Lung (tissue), 12 donors: ENCODE results near the gene BMP2K. TPM values are rescaled to one million over a fixed set of nuclear protein-coding genes. Genes with fewer than 3 reads are reported as not detected.
"Not testable (repeated sequence)": the region's sequence is repeated elsewhere in the genome, so short reads cannot be mapped to it uniquely, and the experiment has no call there.

Source experiments
- ATAC-seq: fragments of 200-7000 bp; cut with Tn5 transposase; one replicate; pipeline ENCODE4 v1.9.1; 2020; ENCODE audit warnings: moderate number of reproducible peaks; ENCODE audit not compliant: insufficient read depth, low FRiP score
- DNase-seq, 3 donors: peaks; one replicate each; pipeline ENCODE4 v3.0.0-alpha.2; 2013 to 2017
- H3K27ac ChIP-seq, 2 donors: one replicate each; pipeline ENCODE4 v1.5.1; 2013; ENCODE audit warnings: mild to moderate bottlenecking in 2 of 2, moderate library complexity in 2 of 2, control low read depth in 1 of 2, inconsistent platforms in 1 of 2, low read depth in 1 of 2, low read length in 1 of 2
- H3K27me3 ChIP-seq, 3 donors: one replicate each; pipeline ENCODE4 v1.5.1; 2013; ENCODE audit warnings: low read length in 2 of 3; ENCODE audit not compliant: control insufficient read depth in 3 of 3, insufficient read depth in 3 of 3
- H3K36me3 ChIP-seq, 4 donors: one replicate each; pipeline ENCODE4 v1.5.1; 2013; ENCODE audit warnings: low read length in 4 of 4, mild to moderate bottlenecking in 1 of 4, moderate library complexity in 1 of 4; ENCODE audit not compliant: control insufficient read depth in 4 of 4, insufficient read depth in 4 of 4
- H3K4me1 ChIP-seq, 5 donors: one replicate each; pipeline ENCODE4 v1.5.1; 2013; ENCODE audit warnings: low read length in 5 of 5, mild to moderate bottlenecking in 2 of 5, moderate library complexity in 1 of 5; ENCODE audit not compliant: control insufficient read depth in 5 of 5, insufficient read depth in 5 of 5
- H3K4me3 ChIP-seq: one replicate; pipeline ENCODE4 v1.5.1; 2013; ENCODE audit warnings: mild to moderate bottlenecking, control low read depth, moderate library complexity
- H3K9ac ChIP-seq, 2 donors: one replicate each; pipeline ENCODE4 v1.5.1; 2013; ENCODE audit warnings: low read length in 2 of 2, control low read depth in 1 of 2; ENCODE audit not compliant: insufficient read depth in 1 of 2
- H3K9me3 ChIP-seq, 4 donors: one replicate each; pipeline ENCODE4 v1.5.1; 2013; ENCODE audit warnings: low read length in 3 of 4, mild to moderate bottlenecking in 1 of 4, moderate library complexity in 1 of 4; ENCODE audit not compliant: control insufficient read depth in 4 of 4, insufficient read depth in 3 of 4
- CTCF ChIP-seq: IDR thresholded peaks from 2 replicates; pipeline ENCODE4 v1.5.1; 2012; ENCODE audit warnings: mild to moderate bottlenecking; ENCODE audit errors: control extremely low read depth, extremely low read depth
- WGBS, 2 donors: extraction: QIAGEN DNeasy Blood & Tissue Kit; methylation state at CpG; one replicate each; pipeline ENCODE4 v1.1.7; 2013; 5-methylcytosine and 5-hydroxymethylcytosine counted together
- polyA plus RNA-seq, 2 donors: library from polyadenylated mRNA; stranded (reverse); fragments of 200-250 nt; gene quantifications; one replicate each; pipeline ENCODE4 v1.2.1, GENCODE V29; 2013
- total RNA-seq, 2 donors: library from RNA; depleted of rRNA in 1 of 2; stranded (reverse); fragments of >200 nt in 1 of 2; gene quantifications; one replicate each; pipeline ENCODE4 v1.2.1, GENCODE V29; 2014 to 2021
- donor health status: control.
- donor health status: control.
- donor health status: Bipolar disorder and iron deficiency.
- donor health status: healthy.
- donor health status: DM: yes; HTN: yes; CAD: no.

Gene BMP2K
- total and polyA plus RNA-seq, 4 donors = 10.0 to 89.7 (median 26.0) TPM

GRCh38 chr4:78865451-78865850, 89.3 kb downstream of the BMP2K start:
- Histone ChIP-seq H3K4me1 (no peaks in the 10 kb centered on the region), H3K9me3 (no peaks in the 10 kb centered on the region), H3K9ac (no peak overlapping the region), H3K27me3 (no peaks in the 10 kb centered on the region), H3K4me3 (no peak overlapping the region), H3K27ac (no peak overlapping the region), H3K36me3 (peaks cover 2 to 14% (median 4%) of the 10 kb centered on the region in 4 donors)
- ATAC-seq (no peak), DNase-seq (no peak)
- WGBS, 2 donors = 98% methylated on average over 2 of the region's 2 CpGs
- TF ChIP-seq CTCF = no peak

DNA sequence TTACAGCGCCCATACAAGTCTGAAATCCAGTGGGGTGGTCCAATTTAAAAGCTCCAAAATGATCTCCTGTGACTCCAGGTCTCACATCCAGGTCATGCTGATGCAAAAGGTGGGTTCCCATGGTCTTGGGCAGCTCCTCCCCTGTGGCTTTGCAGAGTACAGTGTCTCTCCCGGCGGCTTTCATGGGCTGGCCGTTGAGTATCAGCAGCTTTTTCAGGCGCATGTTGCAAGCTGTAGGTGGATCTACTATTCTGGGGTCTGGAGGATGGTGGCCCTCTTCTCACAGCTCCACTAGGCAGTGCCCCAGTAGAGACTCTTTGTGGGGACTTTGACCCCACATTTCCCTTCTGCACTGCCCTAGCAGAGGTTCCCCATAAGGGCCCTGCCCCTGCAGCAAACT, 92.6 kb downstream of the BMP2K start:
- not testable (repeated sequence) for H3K27me3 ChIP-seq, DNase-seq, H3K4me1 ChIP-seq, H3K27ac ChIP-seq, H3K9ac ChIP-seq, H3K4me3 ChIP-seq, ATAC-seq, H3K9me3 ChIP-seq
- peaks cover 11 to 27% (median 14%) of the 10 kb centered on the region in 4 donors for H3K36me3 ChIP-seq
- WGBS, 2 donors = 95 to 98% methylated on average over 5 of the region's 5 CpGs

DNA sequence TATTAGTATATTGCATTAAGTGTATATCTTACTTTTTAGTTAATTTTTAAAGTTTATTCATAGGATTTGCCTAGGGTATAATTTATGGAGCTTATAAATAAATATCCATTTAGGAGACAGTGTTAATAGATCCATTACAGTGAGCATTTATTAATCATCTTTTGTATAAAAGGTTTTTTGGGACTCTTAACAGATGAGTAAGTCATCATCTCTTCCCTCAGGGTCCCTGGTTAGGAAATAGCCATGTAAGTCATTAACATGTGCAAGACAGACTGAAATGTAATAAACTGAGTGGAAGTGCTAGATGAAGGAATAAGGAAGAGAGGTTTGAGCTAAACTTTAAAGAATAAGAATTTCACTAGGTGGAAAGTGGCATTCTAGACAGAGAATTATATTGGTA, 93.9 kb downstream of the BMP2K start:
- H3K36me3 ChIP-seq = peaks cover 11 to 27% (median 14%) of the 10 kb centered on the region in 4 donors
- no peak for ATAC-seq
- no peak for TF ChIP-seq CTCF

GRCh38 chr4:78876568-78877320, 100.6 kb downstream of the BMP2K start:
- peaks cover 9 to 23% (median 18%) of the 10 kb centered on the region in 4 donors for H3K36me3 ChIP-seq
- TF ChIP-seq CTCF = no peak
- ATAC-seq (no peak), DNase-seq (no peak)
- no peak overlapping the region for H3K4me3 ChIP-seq
- WGBS, 2 donors = 78 to 87% methylated on average over 5 of the region's 5 CpGs
- no peak overlapping the region for H3K9ac ChIP-seq
- no peaks in the 10 kb centered on the region for H3K27me3 ChIP-seq
- no peaks in the 10 kb centered on the region for H3K9me3 ChIP-seq
- H3K27ac ChIP-seq = no peak overlapping the region
- H3K4me1 ChIP-seq = no peaks in the 10 kb centered on the region

More for the DNA sequence above, 93.9 kb downstream of the BMP2K start:
- Histone ChIP-seq H3K4me3 (no peak overlapping the region), H3K4me1 (no peaks in the 10 kb centered on the region), H3K9me3 (no peaks in the 10 kb centered on the region), H3K27me3 (no peaks in the 10 kb centered on the region), H3K9ac (no peak overlapping the region), H3K27ac (no peak overlapping the region)
- no peak for DNase-seq
